Endothelial cell of umbilical vein (primary cell): Measurements from ENCODE around the gene RFPL4A. TPM values are rescaled to one million over a fixed set of nuclear protein-coding genes. Genes with fewer than 3 reads are reported as not detected.

ENCODE experiments used
- BruUV-seq: library from RNA; stranded (reverse); fragments of 400-500 nt; replicated peaks from 2 replicates; lab custom pipeline; 2021; lab: Mats Ljungman, UMichigan
- CTCF ChIA-PET: fragments of 300-600, 350-600 bp; sonication (Branson Sonifier 250); formaldehyde crosslinking; loops from one replicate; lab custom pipeline; 2021; ENCODE audit warnings: antibody characterized with exemption, inconsistent platforms; lab: Charles Lee
- POLR2A ChIA-PET: fragments of 300-600, 350-600 bp; sonication (Branson Sonifier 250); formaldehyde crosslinking; loops from one replicate; lab custom pipeline; 2021; ENCODE audit warnings: antibody characterized with exemption, inconsistent platforms; lab: Charles Lee
- DNase-seq: peaks from one replicate; pipeline ENCODE4 v3.0.0-alpha.2; 2011; ENCODE audit warnings: low read depth, low spot score
- FAIRE-seq: peaks from 2 replicates; lab custom pipeline; 2011; peaks lifted over from hg19 to GRCh38; lab: Jason Lieb, UNC
- H2AFZ ChIP-seq: 2 replicates; pipeline ENCODE4 v1.6.0; 2012; ENCODE audit warnings: low read depth, low read length, control low read depth, inconsistent platforms
- H3K27ac ChIP-seq: 2 replicates; pipeline ENCODE4 v1.5.1; 2011; ENCODE audit warnings: low read depth, mild to moderate bottlenecking, control low read depth, low read length, moderate library complexity; ENCODE audit not compliant: insufficient read depth
- H3K27me3 ChIP-seq, 2 experiments: 2 replicates each; pipeline versions ENCODE4 v1.6.0 to v1.6.1; 2011; ENCODE audit warnings: low read length in 2 of 2, mixed read lengths in 1 of 2; ENCODE audit not compliant: control insufficient read depth in 2 of 2, insufficient read depth in 2 of 2
- H3K36me3 ChIP-seq, 2 experiments: 2 replicates in 1 of 2; 3 replicates in 1 of 2; pipeline ENCODE4 v1.5.1; 2011; ENCODE audit warnings: low read length in 2 of 2, mild to moderate bottlenecking in 1 of 2, moderate library complexity in 1 of 2; ENCODE audit not compliant: control insufficient read depth in 2 of 2, insufficient read depth in 2 of 2; ENCODE audit errors: extremely low read depth in 1 of 2
- H3K4me1 ChIP-seq: 3 replicates; pipeline ENCODE4 v1.5.1; 2011; ENCODE audit warnings: mild to moderate bottlenecking, low read length; ENCODE audit not compliant: control insufficient read depth, insufficient read depth; ENCODE audit errors: extremely low read depth
- H3K4me2 ChIP-seq: 2 replicates; pipeline ENCODE4 v1.6.1; 2011; ENCODE audit warnings: low read length, control low read depth, mixed read lengths; ENCODE audit not compliant: insufficient read depth
- H3K4me3 ChIP-seq, 3 experiments: fragments of 200-600 bp in 1 of 3; sonication (generic), shearing (Covaris generic) in 1 of 3; replicated peaks in 1 of 3; 2 replicates each; pipeline ENCODE4 v1.5.1; 2011 to 2016; ENCODE audit warnings: control low read depth in 3 of 3, low read length in 3 of 3, mild to moderate bottlenecking in 2 of 3, inconsistent platforms in 1 of 3, low read depth in 1 of 3, moderate library complexity in 1 of 3; ENCODE audit not compliant: insufficient read depth in 1 of 3
- H3K79me2 ChIP-seq: 2 replicates; pipeline ENCODE4 v1.6.0; 2012; ENCODE audit warnings: low read length, inconsistent platforms; ENCODE audit not compliant: control insufficient read depth, insufficient read depth
- H3K9ac ChIP-seq: replicated peaks from 2 replicates; pipeline ENCODE3; 2011; ENCODE audit warnings: low read length, control low read depth; ENCODE audit not compliant: insufficient read depth; ENCODE audit errors: extremely low read depth
- H3K9me1 ChIP-seq: replicated peaks from 3 replicates; pipeline ENCODE4 v1.6.0; 2011; ENCODE audit warnings: mild to moderate bottlenecking, low read length; ENCODE audit not compliant: control insufficient read depth, insufficient read depth; ENCODE audit errors: extremely low read depth
- H3K9me3 ChIP-seq: replicated peaks from 2 replicates; pipeline ENCODE4 v1.5.1; 2012; ENCODE audit warnings: low read length, inconsistent platforms; ENCODE audit not compliant: control insufficient read depth, insufficient read depth
- H4K20me1 ChIP-seq: replicated peaks from 2 replicates; pipeline ENCODE3; 2011; ENCODE audit warnings: mild to moderate bottlenecking, low read length; ENCODE audit not compliant: control insufficient read depth, insufficient read depth; ENCODE audit errors: extremely low read depth
- CTCF ChIP-seq, 2 donors: IDR thresholded peaks; 1 replicate in 1 of 2; 2 replicates in 1 of 2; pipeline ENCODE4 v1.5.1; 2011; ENCODE audit warnings: low read length in 2 of 2, mild to moderate bottlenecking in 2 of 2, moderate library complexity in 2 of 2, control low read depth in 1 of 2, inconsistent platforms in 1 of 2, low read depth in 1 of 2; ENCODE audit not compliant: insufficient read depth in 1 of 2; ENCODE audit errors: extremely low read depth in 1 of 2
- EZH2 ChIP-seq: IDR thresholded peaks from 2 replicates; pipeline ENCODE4 v1.6.1; 2012; ENCODE audit warnings: borderline replicate concordance, low read depth, mild to moderate bottlenecking, moderate library complexity, low read length, inconsistent platforms; ENCODE audit not compliant: severe bottlenecking
- FOS ChIP-seq: IDR thresholded peaks from 2 replicates; pipeline ENCODE4 v1.6.1; 2011; ENCODE audit warnings: mild to moderate bottlenecking, low read length, moderate library complexity, borderline replicate concordance; ENCODE audit not compliant: insufficient read depth
- GATA2 ChIP-seq: IDR thresholded peaks from 2 replicates; pipeline ENCODE4 v1.7.0; 2011; ENCODE audit warnings: low read depth, mild to moderate bottlenecking, moderate library complexity, mixed read lengths, low read length; ENCODE audit not compliant: insufficient read length, insufficient read depth
- JUN ChIP-seq: IDR thresholded peaks from 2 replicates; pipeline ENCODE4 v1.6.1; 2011; ENCODE audit warnings: borderline replicate concordance, low read depth; ENCODE audit not compliant: insufficient read length, insufficient read depth
- MAX ChIP-seq: IDR thresholded peaks from 2 replicates; pipeline ENCODE4 v1.6.1; 2011; ENCODE audit not compliant: insufficient read depth, insufficient read length
- MYC ChIP-seq: IDR thresholded peaks from one replicate; pipeline ENCODE4 v1.6.1; 2011; ENCODE audit warnings: mild to moderate bottlenecking, low read depth, low read length
- POLR2A ChIP-seq: IDR thresholded peaks from 2 replicates; pipeline ENCODE4 v1.6.1; 2012; ENCODE audit warnings: low read depth, mild to moderate bottlenecking, control low read depth, low read length
- POLR2AphosphoS5 ChIP-seq: IDR thresholded peaks from 2 replicates; pipeline ENCODE4 v1.6.1; 2012; ENCODE audit warnings: low read depth, mild to moderate bottlenecking, control low read depth, low read length, moderate library complexity; ENCODE audit not compliant: insufficient read depth
- dilution Hi-C: fragments of 300-500 bp; cut with MboI; formaldehyde crosslinking; loops from one replicate; pipeline ENCODE4 v1.15.0; 2019; ENCODE audit warnings: low sequenced_read_pairs; ENCODE audit not compliant: extremely low pct_ligation_motif_present
- intact Hi-C: fragments of 100-400 bp; cut with micrococcal nuclease; formaldehyde crosslinking; loops from one replicate; pipeline ENCODE4 v1.10.0; 2022
- polyA plus RNA-seq, 4 experiments: library from polyadenylated mRNA; depleted of rRNA in 3 of 4; stranded (reverse) in 3 of 4; unstranded in 1 of 4; fragments of >200 nt; gene quantifications; 2 replicates each; pipeline versions ENCODE4 v1.2.1 to v1.2.3, GENCODE V29; 2011 to 2012; ENCODE audit warnings: missing spikeins in 1 of 4
- total RNA-seq: library from RNA; stranded (reverse); gene quantifications from 2 replicates; pipeline ENCODE4 v1.2.3, GENCODE V29; 2021

The RFPL4A gene
- total and polyA plus RNA-seq, 2 donors (not counting 3 experiments of a cell fraction or from before 2014, with no cell fraction given) = not detected

- Histone ChIP-seq H3K9me1 (no peaks in the 10 kb centered on the region), H2AFZ (no peak overlapping the region), H4K20me1 (no peaks in the 10 kb centered on the region), H3K36me3 (no peaks in the 10 kb centered on the region), H3K4me2 (no peak overlapping the region), H3K27ac (no peak overlapping the region), H3K79me2 (no peaks in the 10 kb centered on the region), H3K9me3 (no peaks in the 10 kb centered on the region), H3K27me3 (no peaks in the 10 kb centered on the region), H3K9ac (no peak overlapping the region), H3K4me1 (no peaks in the 10 kb centered on the region), H3K4me3 (no peak overlapping the region)
- ChIA-PET CTCF (no interaction called here), POLR2A (no interaction called here)
- DNase-seq (no peak), FAIRE-seq (no peak)
- dilution Hi-C loops (no loop called here), intact Hi-C loops (no loop called here)
- no peak for TF ChIP-seq MAX
- no peak for TF ChIP-seq FOS
- TF ChIP-seq GATA2 = no peak
- TF ChIP-seq POLR2AphosphoS5 = no peak
- no peak for TF ChIP-seq CTCF (IDR thresholded peaks at IDR 0.05; ENCODE audit: extremely low read depth in 1 of 2, insufficient read depth in 1 of 2, low read depth in 1 of 2, low read length in 2 of 2)
- no peak for TF ChIP-seq POLR2A
- no peak for TF ChIP-seq MYC
- TF ChIP-seq EZH2 = no peak
- TF ChIP-seq JUN = no peak
- no TSS peak for BruUV-seq
Observed at GRCh38 chr19:55720801-55721200, 38.1 kb upstream of the RFPL4A start.
